GM19025 (cell line): Measurements from ENCODE around the gene PTP4A2.
"Not testable (repeated sequence)": the region's sequence is repeated elsewhere in the genome, so short reads cannot be mapped to it uniquely, and the experiment has no call there.

Experiments
- ATAC-seq: cut with Tn5 transposase; IDR thresholded peaks from one replicate; pipeline ENCODE4 v1.9.1; 2021; ENCODE audit warnings: mild to moderate bottlenecking, low read depth, moderate library complexity; ENCODE audit not compliant: unreplicated experiment

The PTP4A2 gene

DNA sequence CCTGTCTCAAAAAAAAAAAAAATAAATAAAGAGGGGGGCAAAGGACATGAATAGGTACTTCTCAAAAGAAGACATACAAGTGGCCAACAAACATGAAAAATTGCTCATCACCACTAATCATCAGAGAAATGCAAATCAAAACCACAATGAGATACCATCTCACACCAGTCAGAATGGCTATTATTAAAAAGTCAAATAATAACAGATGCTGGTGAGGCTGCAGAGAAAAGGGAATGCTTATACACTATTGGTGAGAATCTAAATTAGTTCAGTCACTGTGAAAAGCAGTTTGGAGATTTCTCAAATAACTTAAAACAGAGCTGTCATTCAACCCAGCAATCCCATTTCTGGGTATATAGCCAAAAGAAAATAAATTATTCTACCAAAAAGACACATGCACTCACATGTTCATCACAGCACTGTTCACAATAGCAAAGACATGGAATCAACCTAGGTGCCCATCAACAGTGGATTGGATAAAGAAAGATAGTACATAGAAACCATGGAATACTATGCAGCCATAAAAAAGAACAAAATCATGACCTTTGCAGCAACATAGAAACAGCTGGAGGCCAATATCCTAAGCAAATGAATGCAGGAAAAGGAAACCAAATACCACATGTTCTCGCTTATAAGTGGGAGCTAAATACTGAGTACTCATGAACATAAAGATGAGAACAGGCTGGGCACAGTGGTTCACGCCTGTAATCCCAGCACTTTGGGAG is 42.5 kb downstream of the PTP4A2 start:
- ATAC-seq: not testable (repeated sequence)

DNA sequence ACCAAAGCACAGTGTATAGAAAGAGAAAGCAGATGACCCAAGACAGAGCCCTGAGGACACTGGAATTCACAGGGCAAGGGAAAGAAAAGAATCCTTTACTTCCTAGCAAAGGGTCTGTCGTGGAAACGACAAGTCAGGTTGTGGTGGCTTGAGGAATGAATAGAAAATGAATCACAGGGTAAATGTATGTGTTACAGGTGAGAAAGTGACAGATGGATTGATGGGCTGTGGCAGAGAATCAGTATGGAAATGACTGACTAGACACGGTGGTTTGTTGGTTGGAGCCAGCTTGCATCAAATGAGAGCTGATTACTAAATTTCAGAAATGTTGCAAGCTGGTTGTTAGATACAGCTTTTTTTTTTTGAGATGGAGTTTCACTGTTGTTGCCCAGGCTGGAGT is 46.9 kb downstream of the PTP4A2 start:
- no peak for ATAC-seq

DNA sequence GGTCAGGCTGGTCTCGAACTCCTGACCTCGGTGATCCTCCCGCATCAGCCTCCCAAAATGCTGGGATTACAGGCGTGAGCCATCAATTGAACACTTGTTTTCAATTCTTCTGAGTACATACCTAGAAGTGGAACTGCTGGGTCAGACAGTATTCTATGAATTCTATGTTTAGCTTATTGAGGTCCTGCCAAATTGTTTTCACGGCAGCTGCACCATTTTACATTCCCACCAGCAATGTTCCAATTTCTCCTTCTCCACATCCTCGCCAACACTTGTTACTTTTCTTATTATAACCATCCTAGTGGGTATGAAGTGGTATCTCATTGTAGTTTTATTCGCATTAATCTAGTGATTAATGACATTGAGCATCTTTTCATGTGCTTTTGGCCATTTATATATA is 49.9 kb downstream of the PTP4A2 start:
- no peak for ATAC-seq

DNA sequence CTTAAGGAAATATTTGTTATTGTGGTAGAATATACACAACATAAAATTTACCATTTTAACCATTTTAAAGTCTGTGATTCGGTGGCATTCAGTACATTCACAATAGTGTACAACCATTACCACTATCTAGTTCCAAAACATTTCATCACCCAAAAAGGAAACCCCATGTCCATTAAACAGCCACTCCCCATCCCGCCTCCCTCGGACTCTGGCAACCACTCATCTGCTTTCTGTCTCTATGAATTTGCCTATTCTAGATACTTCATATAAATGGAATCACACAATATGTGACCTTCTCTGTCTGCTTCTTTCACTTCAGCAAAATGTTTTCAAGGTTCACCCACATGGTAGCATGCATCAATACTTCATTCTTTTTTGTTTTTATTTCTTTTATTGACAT is 51.3 kb downstream of the PTP4A2 start:
- no peak for ATAC-seq

DNA sequence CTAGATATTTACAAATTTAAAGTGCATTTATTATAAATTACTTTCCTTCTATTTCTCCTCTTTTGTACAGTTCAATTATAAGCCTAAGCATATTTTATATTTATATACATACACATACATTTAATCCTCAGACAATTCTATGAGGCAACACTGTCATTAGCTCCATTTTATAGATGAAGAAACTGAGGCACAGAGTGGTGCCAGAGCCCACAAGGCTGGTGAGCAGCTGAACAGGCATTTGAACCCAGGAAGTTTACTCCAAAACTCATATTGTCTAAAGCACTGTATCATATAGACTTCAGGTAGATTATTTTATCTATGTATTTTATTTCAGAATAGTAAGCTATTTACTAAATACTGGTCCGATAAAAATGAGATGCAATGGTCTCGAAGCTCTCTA is 52.3 kb downstream of the PTP4A2 start:
- no peak for ATAC-seq

DNA sequence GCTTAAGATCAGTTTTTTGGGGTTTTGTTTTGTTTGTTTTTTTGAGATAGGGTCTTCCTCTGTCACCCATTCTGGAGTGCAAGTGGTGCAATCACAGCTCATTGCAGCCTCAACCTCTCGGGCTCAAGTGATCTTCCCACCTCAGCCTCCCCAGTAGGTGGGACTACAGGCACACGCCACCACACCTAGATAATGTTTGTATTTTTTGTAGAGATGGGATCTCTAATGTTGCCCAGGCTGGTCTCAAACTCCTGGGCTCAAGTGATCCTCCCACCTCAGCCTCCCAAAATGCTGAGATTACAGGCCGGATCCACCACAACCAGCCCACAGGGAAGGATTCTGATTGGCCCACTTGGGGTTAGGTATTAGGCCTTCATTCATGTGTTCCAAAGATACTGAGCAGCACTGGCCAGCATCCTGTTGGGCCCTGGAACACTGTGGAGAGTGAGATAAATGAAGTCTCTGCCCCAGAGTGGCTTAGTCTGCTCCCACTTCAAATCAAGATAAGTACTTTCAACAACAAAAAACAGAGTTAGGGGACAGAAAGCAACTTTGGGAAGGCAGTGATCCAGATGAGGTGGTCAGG is 54.7 kb downstream of the PTP4A2 start:
- ATAC-seq: no peak

DNA sequence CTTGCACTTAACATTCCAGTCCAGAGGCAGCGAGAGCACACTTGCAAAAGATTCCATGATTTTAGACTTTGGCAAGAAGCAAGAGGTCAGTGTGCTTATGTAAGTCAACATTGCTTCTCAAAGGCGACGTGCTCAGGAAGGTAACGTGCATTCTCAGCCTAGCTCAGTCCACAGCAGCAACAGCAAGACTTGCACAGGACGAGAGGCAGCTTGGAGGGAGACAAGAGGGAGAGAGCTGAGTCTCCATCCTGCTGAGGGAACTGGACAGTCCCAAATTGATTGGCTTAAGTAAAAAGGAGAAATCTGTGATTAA is 56.5 kb downstream of the PTP4A2 start:
- ATAC-seq: no peak

DNA sequence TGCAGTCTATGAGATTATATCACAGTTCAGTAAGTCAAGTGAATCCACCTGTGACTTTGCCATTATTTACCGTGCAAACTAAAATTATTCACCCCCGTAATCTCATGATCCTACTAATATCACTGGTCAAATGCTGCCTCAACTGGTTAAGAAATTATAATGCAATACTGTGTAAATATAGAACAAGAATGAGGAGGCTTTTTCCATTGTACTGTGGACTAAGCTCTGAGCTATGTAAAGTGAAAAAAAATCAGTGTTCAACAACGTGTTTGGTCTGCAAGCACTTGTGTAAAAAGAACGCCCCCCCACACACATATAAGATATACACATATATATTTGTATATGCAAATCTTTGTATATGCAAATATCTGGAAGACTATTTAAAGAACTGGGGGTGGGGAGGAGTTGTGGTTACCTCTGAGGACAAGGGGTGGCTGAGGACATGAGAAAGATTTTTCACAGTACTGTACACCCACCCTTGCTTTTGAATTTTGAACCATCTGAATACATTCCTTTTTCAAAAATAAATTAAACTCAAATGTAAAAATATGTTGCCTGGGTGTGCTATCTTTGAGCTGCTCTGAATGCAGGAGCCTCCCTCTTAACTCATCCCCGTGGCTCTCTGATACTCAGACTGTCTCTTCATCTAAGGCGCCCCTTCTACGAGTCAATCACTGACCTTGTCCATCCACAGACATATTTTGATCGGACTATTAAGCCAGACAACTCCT is 57.0 kb downstream of the PTP4A2 start:
- no peak for ATAC-seq

DNA sequence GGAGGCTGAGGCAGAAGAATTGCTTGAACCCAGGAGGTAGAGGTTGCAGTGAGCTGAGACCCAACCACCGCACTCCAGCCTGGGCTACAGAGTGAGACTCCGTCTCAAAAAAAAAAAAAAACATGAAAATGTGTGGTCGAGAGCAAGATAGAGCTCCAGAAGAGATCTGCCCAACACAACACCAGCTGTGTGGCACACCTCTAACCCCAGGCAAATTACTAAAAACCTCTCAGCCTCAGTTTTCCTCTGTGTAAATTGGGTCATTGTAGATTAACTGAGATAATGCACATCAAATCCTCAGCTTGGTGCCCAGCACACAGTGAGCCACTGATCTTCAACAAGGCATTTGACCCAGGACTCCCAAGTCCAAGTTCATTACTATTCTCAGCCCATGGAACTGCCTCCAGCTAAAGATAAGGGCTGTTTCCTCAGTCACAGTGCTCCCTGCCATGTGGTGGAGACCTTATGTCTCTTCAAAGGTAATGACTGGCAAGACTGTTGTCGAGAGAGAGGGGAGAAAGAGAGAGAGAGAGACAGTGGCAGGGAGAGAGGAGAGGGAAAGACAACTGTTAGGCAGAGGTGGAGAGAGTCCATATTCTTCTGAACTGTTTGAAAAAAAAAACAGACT is 58.1 kb downstream of the PTP4A2 start:
- ATAC-seq: no peak

DNA sequence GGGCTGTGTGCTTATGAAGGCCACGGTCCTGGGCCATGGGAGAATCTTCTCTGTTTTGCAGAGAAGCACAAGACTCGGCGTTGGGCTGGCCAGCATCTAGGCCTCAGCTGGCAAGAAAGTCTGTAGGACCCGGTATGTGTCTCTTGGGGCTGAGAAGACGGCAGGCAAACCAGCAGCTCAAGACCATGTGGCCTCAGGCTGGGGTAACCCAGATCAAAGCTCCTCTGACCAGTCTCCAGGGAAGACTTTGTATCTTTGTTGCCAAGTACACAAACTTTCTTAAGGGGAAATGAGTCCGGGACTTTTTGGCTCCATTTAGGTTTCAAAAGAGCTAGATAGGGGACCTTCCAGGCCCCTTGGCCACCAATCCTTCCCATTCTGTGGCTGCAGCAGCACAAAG is 60.1 kb downstream of the PTP4A2 start:
- no peak for ATAC-seq

DNA sequence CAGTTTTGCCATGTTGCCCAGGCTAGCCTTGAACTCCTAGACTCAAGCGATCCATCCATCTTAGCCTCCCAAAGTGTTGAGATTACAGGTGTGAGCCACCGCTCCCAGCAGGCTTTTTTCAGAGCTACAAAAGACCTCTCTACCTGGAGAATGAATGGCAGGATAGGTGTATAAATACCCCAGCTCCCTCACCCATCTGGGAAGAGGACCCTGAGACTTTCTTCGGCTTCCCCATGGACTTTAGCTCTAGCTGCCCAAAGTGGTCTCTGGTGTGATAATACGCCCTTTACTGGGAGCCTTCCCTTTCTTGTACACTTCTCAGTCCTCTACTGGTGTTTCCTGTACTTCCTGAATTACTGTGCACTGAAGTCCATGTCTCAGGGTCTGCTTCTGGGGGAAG is 60.6 kb downstream of the PTP4A2 start:
- no peak for ATAC-seq

DNA sequence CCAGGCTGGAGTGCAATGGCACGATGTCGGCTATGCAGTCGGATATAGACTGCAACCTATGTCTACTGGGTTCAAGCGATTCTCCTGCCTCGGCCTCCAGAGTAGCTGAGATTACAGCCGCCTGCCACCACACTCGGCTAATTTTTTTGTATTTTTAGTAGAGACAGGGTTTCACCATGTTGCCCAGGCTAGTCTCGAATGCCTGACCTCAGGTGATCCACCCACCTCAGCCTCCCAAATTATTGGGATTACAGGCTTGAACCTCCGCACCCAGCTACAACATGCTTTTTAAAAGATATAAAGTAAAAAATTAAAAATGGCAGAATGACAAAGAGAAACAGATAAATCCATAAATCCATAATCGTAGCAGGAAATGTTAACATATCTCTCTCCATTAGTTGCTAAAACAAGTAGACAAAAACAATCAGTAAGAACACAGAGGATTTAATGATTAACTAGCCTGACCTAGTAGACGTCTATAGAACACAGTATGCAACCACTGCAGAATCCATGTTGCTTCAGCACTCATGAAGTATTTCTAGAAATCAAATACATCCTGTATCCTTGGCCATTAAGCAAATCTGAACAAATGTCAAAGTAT is 62.4 kb downstream of the PTP4A2 start:
- no peak for ATAC-seq

DNA sequence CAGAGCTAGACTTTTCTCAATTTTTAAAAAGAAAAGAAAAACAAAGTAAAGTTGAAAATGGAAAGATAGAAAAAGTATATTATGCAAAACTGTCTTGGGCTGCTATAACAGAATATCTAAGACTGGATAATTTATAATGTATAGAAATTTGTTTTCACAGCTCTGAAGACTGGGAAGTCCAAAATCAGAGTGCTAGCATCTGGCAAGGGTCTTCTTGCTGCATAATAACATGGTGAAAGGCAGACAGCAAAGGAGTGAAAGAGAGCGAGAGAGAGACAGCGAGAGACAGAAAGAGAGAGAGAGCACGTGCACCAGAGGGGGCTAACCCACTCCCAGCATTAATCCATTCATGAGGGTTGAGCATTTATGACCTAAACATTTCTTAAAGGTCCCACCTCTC is 63.2 kb downstream of the PTP4A2 start:
- ATAC-seq: no peak

DNA sequence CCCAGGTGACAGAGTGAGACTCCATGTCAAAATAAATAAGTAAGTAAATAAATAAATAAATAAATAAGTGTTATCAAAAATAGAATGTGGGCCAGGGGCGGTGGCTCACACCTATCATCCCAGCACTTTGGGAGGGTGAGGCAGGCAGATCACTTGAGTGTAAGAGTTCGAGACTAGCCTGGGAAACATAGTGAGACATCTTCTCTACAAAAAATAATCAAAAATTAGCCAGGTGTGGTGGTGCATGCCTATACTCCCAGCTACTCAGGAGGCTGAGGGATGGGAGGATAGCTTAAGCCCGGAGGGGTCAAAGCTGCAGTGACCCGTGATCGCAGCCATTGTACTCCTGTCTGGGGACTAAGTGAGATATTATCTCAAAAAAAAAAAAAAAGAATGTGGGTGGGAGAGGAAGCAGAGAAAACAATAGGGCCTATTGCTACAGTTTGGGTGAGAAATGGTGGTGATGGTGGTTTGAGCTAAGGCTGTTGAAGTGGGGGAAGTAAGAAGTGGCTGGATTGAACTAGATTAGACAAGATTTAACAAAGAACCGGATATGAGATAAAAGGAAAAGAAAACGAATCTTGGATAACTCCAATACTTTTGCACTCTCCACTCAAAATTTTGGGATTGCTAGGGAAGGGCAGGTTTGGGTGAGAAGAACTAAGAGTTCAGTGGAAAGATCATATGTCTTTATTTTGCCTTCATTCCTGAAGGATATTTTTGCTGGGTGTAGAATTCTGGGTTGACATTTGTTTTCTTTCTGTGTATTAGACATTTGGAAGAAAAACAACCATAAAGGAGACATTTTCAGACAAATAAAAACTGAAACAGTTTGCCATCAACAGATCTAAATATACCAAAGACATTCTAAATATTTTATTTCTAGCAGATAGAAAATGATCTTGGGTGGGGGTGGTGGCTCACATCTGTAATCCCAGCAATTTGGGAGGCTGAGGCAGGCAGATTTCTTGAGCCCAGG is 65.2 kb downstream of the PTP4A2 start:
- ATAC-seq: no peak

DNA sequence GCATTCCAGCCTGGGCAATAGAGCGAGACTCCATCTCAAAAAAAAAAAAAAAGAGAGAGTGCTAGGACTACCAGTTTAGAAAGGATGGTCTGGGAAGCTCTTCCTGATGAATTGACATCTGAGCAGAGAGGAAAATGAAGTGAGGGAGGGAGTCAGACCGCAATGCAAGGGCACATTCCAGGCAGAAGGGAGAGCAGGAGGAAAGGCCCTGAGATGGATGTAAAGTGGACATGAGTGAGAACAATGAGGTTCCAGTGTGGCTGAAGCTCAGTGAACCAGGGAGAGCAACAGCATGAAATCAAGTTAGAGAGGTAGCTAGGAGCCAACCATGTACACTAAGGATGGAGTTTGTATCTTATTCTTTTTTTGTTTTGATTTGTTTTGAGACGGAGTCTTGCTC is 66.5 kb downstream of the PTP4A2 start:
- ATAC-seq: no peak

DNA sequence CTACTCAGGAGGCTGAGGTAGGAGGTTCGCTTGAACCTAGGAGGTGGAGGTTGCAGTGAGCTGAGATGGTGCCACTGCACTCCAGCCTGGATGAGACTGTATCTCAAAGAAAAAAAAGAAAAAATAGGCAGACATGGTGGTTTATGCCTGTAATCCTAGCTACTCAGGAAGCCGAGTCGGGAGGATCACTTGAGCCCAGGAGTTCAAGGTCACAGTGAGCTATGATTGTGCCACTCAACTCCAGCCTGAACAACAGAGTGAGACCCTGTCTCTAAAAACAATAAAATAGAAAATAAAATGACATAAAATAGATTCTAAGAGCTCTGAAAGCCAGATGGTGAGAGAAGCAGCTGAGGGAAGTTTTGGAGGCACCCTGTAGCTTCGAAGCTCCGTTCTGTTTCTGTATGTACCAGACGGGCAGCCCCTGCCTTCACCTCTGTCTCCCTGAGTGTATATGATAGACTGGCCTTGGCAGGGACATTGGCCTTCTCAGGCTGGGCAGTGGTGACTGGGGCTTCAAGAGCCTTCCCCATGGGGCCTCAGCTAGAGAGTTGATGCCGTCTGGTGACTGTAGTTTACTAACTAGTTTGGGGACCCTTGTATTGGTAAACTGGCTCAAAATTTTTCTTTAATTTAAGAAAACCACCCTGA is 68.0 kb downstream of the PTP4A2 start:
- no peak for ATAC-seq

DNA sequence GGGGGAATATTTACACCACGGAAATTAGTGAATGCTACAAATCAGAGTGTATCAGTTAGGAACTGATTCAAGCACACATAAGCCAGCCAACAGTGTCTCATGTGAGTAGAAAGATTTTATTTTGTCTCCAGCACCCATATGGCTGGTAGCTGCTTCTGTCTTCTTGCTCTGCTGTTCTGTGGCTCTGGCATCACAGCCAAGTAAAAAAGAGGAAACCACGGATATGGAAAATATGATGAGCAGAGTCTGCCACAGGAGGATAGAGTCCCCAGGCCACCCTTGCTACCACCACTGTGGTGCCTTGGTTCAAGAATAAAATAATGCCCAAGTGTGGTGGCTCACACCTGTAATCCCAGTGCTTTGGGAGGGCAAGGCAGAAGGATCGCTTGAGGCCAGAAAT is 68.7 kb downstream of the PTP4A2 start:
- ATAC-seq: no peak

DNA sequence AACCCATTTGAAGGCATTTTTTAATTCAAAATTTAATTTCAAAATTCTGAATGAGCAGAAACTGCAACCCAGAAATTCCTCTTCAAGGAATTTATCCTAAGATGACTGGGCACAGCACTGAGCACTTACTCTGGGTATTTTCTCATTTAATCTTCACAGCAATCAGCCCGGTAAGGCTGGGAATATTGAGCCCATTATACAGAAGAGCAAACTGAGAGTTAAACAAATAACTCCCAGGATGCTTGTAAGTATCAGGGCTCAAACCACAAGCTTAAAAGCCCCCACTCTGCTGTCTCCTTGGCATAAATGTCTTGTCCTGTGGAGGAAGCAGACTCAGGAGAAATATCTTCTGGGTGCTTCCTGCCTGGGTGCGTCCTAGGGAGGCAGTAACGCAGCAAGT is 69.3 kb downstream of the PTP4A2 start:
- no peak for ATAC-seq

DNA sequence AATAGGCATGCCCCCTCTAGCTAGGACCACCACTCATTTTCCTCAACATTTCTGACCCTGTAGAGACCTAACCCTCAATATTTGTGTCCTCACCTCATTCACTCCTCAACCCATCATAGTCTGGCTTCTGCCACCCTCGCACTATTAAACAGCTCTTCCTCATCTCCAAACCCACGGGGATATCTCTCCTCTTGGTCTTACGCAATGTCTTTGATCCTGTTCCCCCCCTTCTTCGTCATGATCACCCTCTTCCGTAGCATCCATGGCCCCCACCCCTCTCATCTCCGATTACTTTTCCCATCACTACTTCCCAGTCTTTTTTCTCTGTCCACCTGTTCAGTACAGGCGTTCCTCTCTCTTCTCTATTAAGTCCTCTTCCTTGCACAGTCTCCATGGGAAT is 70.6 kb downstream of the PTP4A2 start:
- no peak for ATAC-seq
